ENCODE data around the gene TMC6.

DNA sequence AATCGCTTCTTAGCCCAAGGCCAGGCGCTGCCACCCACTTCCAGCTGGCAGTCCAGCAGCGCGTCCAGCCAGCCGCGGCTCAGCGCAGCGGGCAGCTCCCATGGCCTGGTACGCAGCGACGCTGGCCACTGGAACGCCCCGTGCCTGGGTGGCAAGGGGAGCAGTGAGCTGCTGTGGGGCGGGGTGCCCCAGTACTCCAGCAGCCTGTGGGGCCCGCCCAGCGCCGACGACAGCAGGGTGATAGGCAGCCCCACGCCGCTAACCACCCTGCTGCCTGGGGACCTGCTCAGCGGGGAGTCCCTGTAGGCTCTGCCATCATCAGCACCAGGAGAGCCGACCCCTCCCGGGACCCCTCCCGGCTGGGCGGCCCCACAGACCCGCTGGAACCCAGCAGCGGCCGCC is 24.0 kb downstream of the TMC6 start:
- TF ChIP-seq POLR2A (IDR thresholded peaks at IDR 0.05; ENCODE audit: insufficient read depth in 1 of 2, low read depth in 2 of 2, low read length in 2 of 2) (no peak), NR2F1 (CRISPR knock-in tag; IDR thresholded peaks at IDR 0.05) (no peak), CTCF (CRISPR knock-in tag; IDR thresholded peaks at IDR 0.05) (no peak), ZBTB40 (IDR thresholded peaks at IDR 0.05) (no peak), ZBTB40 (CRISPR knock-in tag; IDR thresholded peaks at IDR 0.05) (no peak), ZSCAN5A (CRISPR knock-in tag; IDR thresholded peaks at IDR 0.05; ENCODE audit: borderline replicate concordance) (no peak), ATF2 (CRISPR knock-in tag; IDR thresholded peaks at IDR 0.05) (no peak)
- TF ChIP-seq, protein P1, sequence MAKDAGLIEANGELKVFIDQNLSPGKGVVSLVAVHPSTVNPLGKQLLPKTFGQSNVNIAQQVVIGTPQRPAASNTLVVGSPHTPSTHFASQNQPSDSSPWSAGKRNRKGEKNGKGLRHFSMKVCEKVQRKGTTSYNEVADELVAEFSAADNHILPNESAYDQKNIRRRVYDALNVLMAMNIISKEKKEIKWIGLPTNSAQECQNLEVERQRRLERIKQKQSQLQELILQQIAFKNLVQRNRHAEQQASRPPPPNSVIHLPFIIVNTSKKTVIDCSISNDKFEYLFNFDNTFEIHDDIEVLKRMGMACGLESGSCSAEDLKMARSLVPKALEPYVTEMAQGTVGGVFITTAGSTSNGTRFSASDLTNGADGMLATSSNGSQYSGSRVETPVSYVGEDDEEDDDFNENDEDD (CRISPR knock-in tag; IDR thresholded peaks at IDR 0.05; ENCODE audit: borderline replicate concordance), result no peak
- TF ChIP-seq, protein P2, sequence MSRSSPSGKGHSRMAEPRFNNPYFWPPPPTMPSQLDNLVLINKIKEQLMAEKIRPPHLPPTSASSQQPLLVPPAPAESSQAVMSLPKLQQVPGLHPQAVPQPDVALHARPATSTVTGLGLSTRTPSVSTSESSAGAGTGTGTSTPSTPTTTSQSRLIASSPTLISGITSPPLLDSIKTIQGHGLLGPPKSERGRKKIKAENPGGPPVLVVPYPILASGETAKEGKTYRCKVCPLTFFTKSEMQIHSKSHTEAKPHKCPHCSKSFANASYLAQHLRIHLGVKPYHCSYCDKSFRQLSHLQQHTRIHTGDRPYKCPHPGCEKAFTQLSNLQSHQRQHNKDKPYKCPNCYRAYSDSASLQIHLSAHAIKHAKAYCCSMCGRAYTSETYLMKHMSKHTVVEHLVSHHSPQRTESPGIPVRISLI (CRISPR knock-in tag; IDR thresholded peaks at IDR 0.05; ENCODE audit: borderline replicate concordance), result no peak

Data from HepG2 (cell line).